ENCODE measurements around the gene IDE.
"Not testable (repeated sequence)": the region's sequence is repeated elsewhere in the genome, so short reads cannot be mapped to it uniquely, and the experiment has no call there.

IDE gene

DNA sequence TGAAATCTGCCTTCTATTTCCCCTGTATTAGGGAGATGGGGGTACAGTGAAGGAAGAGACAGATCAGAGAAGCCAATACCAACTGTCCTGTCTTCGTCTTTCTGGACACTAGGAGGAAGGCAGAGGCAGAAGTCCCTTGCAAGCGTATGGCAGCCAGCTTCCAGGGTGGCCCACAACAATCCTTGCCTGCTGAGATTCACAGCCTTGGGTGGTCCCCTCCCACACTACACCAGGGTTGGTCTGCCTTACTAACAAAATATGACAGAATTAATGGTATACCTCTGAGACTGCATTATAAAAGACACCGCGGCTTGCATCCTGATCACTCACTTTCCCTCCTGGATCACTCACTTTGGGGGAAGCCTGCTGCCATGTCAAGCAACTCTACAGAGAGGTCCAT is 90.4 kb downstream of the IDE start:
- no peak for DNase-seq

GRCh38 chr10:92480413-92480812 is 93.5 kb downstream of the IDE start:
- DNase-seq, result no peak

- no peak for DNase-seq
Observed at GRCh38 chr10:92479547-92479946, 94.3 kb downstream of the IDE start.

DNA sequence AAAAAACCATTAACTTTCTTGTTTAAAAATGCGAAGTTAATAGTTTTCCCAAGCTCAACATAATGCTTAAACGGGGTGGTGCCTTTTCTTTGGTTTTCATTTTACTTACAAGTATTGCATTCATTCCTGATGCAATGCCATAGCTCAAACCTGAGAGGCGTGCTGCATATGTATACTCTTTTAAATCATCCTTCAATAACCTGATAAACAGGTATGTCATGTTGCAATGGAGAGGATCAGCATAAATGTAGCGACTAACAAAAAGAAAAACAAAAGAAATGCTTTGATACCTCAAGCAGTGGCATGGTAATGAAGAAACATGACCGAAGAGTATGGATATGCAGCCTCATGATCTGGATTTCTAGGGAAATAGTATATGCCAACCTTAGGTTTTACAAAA is 95.4 kb downstream of the IDE start:
- DNase-seq, result no peak

DNA sequence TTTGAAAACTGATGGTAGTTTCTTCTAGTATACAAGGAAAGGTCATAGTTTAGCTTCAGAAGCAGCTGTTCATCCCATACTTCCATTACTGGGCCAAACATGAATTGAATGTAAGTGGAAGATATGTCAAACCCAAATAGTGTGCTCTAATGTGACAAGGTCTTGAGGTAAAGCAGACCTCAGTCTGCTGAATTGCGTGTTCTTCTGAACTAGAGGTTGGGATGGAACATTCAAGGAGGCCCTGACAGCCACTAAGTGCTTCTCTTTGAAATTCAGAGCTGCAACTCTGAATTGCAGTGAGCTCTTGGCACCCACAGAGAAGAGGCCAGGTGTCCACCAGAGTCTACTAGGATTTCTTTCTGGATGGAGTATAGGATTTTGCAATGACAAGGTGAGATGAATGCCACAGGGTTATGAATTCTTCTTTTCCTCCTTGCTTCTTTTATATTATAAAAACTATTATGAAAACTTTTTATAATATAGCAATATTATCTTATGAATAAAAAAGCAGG is 98.5 kb downstream of the IDE start:
- no peak for DNase-seq

DNA sequence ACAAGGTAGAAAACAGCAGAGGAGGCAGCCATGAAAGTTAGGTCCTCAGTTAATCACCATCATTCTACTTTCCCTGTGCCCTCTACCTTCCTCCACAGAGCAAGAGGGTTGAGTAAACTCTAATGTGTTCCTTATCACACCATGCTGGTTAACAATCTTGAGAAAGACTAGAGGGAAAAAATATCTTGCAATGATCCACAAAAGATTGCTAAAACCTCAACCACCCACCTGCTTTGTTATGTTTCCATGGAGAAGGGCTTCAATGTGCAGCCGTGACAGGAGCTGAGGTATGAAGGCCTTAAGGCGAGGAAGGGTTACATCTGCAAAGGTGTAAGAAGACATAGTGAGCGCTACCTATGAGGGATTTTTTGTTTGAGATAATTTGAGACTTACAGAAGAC is 103.9 kb downstream of the IDE start:
- DNase-seq, result no peak

DNA sequence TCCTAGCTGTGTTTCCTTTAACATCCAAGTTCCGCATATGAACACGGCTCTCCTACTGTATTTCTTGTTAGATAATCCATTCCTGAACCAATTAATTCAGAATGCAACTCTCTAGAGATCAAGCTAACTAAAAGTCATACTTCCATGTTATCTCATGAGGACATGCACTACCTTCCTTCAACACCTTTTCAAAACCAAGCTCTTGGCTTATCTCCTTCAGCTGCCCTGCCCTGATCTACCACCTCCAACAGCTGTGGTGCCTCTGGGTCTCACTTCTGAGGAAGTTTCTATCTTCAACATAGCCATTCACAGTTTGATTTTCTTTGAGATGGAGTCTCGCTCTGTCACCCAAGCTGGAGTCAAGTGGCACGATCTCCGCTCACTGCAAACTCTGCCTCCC is 109.5 kb downstream of the IDE start:
- no peak for DNase-seq

- no peak for DNase-seq
Observed at GRCh38 chr10:92463582-92463981, 110.3 kb downstream of the IDE start.

- not testable (repeated sequence) for DNase-seq
Observed at GRCh38 chr10:92454955-92455354, 118.9 kb downstream of the IDE start.

GRCh38 chr10:92452313-92452712 is 121.6 kb downstream of the IDE start:
- no peak for DNase-seq

DNA sequence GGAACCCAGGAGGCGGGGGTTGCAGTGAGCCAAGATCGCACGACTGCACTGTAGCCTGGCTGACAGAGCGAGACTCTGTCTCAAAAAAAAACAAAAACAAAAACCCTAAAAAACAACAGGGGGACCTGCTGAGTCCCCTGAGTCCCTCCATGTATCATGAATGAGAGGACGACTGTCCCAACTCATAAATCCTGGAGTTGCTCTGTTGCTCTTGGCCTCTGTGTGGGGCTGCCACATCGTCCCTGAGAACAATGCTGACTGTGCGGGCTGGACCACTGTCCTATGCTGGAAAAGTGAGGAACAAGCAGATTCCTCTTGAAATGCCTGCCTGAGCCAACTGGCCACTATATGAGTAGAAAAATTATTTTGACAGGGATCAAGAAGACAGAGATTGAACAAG is 122.5 kb downstream of the IDE start:
- DNase-seq, result no peak

DNA sequence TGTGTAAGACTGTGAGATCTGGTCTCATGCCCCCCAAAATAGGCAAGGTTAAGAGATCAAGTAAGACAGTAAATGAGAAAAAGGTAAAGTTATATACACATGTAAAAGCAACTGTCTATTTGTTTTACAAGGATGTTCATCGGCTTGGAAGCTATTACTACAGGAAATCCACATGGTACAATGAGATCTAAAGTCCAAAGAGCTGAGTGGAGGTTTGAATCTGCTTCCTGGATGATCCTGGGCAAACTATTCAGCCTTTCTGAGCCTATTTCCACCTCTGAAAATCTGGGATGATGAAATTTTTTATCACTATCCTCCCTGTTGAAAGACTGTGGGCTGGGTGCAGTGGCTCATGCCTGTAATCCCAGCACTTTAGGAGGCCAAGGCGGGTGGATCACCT is 123.0 kb downstream of the IDE start:
- no peak for DNase-seq

GRCh38 chr10:92440578-92440977 is 133.3 kb downstream of the IDE start:
- no peak for DNase-seq

DNA sequence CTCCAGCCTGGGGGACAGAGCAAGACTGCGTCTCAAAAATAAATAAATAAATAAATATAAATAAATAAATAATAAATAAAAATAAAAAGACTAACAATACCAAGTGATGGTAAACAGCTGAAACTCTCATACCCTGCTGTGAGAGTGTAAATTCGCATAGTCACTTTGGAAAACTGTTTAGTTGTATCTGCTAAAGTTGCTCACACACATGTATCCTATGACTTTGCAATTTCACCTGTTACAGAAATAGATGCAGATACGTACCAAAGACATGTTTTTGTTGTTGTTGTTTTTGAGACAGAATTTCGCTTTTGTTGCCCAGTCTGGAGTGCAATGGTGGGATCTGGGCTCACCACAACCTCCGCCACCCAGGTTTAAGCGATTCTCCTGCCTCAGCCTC is 135.7 kb downstream of the IDE start:
- no peak for DNase-seq

GRCh38 chr10:92436611-92437010 is 137.3 kb downstream of the IDE start:
- DNase-seq, result no peak

- DNase-seq, result not testable (repeated sequence)
Observed at GRCh38 chr10:92436065-92436464, 137.8 kb downstream of the IDE start.

DNA sequence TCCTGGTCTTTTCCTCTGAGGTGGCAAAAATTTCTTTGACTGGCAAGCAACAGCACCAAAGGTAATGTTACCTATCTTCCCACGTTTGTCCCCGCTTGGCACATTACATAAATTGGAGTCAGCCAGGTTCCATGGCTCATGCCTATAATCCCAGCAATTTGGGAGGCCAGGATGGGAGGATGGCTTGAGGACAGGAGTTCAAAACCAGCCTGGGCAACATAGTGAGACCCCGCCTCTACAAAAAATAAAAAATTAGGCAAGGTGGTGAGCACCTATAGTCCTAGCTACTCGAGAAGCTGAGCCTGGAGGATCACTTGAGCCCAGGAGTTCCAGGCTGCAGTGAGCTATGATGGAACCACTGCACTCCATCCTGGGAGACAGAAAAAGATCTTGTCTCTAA is 139.5 kb downstream of the IDE start:
- no peak for DNase-seq

DNA sequence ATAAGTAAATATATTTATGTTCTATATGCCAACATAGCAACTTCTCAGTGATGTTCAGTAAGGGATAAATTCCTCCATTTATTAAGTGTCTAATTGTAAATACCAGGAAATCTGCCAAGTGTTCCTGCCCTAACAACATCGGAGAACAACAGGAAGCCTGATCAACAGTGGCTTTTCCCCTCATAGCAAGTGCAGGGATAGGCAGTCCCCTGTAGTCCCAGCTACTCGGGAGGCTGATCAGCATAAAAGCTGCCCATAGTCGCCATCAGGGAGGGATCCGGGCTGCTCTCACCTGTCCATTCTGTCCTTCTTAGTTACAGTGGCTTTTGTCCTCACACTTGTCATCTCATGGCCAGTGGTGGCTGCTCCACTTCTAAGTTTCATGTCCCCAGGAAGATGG is 141.3 kb downstream of the IDE start:
- no peak for DNase-seq

GRCh38 chr10:92430103-92430502 is 143.8 kb downstream of the IDE start:
- DNase-seq, result no peak

DNA sequence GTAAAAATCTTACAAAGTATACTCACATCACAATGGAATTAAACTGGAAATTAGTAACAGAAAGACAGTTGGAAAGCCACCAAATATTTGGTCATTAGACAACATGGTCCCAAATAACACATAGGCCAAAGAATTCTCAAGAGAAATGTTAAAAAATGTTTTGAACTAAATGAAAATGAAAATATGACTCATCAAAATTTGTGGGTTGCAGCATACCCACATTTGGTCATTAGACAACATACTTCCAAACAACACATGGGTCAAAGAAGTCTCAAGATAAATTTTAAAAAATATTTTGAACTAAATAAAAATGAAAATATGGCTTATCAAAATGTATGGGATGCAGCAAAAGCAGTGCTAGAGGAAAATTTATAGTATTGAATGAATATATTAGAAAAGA is 152.3 kb downstream of the IDE start:
- no peak for DNase-seq

DNA sequence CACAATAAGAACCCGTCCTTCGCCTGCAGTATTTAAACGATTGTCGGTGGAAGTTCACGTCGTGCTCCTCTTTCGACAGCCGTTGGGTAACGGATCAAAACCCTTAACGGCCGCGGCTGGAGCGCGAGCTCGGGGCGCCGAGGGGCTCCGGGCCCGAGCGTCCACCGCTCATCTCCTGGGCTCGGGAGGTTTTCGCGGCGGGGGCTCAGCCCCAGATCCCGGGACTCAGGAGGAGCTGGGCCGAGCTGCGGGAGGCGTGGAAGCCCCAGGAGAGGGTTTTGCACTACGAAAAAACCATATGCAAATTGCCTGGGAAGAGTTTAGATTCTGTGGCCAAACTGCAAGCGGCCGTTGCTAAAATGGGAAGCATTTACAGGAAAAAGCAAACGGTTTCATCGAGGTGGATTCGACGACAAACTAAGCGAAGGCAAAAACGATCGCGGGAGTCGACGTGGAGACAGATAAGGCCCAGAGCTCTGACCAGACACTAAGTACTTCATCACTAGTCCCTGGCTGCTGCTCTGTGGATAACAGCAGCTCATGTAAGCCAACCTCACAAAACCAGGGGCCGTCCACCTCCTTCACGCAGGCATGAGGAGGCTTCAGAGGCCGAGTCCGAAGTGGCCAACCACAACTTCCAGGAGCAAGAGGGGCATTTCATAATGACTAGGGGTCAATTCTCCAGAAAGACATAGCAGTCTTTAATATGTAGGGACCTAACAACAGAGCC is 153.2 kb downstream of the IDE start:
- DNase-seq, result no peak

DNA sequence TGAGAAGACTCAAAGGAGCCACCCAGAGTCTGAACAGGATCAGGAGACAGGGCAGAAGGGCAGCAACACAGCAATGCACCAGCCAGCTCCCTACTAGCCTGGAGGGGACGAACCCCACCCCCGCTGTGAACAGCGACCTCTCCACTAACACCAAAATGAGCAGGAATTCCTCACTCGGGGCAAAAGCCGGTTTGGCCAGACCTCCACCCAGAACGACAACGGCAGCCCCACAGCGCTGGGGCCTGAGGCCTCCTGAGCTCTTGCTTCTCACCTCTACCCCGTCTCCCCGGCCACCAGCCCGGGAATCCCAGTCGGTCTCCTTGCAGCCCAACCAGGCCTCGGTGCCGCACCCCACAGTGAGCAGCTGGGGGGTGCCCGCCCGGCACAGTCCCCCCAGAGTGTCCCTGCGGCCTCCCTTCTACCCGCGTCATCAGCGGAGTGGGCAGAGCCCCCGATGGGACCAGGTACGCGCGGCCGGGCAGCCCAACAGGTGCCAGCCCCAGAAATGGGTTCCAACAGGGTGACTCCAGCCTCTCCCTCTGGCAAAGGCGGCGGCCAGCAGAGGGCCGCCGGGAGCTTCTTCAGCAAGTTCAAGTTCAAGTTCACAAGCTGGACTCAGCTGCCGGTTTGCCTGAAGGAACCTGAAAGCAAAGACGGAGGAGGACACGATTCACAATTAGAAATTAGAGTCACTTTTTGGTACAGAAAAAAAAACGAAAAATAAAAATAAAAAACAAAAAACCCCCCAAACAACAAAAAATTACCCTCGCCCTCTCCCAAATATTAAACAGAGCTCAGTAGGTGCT is 153.9 kb downstream of the IDE start:
- DNase-seq, result no peak

DNA sequence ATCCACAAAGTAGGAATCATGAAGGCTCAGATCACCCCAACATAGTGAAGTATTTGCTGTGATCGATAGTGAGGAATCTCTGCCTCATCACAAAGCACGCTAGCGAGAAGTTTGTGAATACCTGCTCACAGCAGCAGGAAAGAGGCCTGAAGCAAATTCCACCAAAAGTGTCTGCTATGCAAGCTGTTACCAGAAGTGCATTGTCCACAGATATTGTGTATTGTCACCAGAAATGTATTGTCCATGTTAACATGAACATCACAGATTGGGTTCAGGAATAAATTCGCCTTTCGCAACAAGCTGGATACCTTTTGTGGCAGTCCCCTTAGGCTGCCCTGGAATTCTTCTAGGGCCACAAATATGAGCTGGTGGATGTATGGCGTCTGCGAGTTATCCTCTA is 155.0 kb downstream of the IDE start:
- no peak for DNase-seq

DNA sequence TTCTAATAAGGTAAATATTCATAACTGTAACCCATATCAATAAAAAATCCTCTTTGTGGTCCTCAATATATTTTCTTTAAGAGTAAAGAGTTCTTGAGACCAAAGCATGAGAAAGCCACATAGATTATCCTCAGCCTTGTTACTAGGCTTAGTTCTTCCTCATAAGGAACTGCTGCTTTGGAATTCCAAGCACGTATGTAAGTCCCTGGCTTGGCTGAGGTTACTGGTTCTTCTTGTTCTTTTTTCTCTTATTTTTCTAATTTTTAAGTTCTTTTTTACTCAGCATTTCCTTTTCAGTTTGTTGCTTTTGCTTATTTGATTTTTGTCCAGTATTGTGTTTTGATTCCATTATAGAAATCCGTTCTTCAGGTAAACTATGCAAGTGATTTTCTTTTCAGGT is 155.7 kb downstream of the IDE start:
- no peak for DNase-seq
